GM21367 (cell line): ENCODE data around the gene SLC20A1.

ENCODE experiments used
- ATAC-seq: cut with Tn5 transposase; IDR thresholded peaks from one replicate; pipeline ENCODE4 v1.9.1; 2021; ENCODE audit not compliant: unreplicated experiment

The SLC20A1 gene

DNA sequence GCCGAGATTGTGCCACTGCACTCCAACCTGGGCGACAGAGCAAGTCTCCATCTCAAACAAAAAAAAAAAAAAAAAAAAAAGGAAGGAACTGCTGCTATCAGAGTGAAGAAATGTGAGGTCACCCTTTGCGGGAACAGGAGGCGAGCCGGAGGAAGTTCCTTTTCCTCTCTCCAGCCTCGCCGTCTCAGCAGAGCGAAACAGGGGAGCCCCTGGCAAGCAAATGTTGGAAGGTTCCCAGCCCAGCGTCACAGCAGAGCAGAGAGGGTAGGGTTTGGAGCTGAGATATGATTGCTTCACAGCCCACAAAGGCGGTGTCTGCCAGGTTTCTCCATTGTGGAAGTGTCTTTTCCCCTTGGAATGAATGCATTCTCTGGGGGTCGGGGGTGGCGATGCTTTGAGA, 28.5 kb downstream of the SLC20A1 start:
- no peak for ATAC-seq

DNA sequence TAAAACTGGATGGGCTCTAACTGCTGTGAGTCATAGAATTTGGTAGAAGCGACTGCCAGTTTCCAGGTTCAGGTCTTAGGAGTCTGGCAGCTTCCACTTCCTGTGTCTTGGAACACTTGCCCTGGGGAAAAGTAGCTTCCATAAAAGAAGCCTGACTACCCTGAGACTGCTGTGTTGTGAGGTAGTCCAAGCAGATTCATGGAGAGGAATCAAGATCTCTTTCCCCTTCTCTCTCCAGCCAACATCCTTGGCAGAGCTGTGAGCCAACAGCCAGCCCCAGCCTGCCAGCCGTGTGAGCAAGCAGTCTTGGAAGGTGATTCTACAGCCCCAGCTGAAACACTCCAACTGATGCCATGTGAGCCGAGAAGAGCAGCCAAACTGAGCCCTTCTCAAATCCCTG, 33.7 kb downstream of the SLC20A1 start:
- ATAC-seq: no peak

DNA sequence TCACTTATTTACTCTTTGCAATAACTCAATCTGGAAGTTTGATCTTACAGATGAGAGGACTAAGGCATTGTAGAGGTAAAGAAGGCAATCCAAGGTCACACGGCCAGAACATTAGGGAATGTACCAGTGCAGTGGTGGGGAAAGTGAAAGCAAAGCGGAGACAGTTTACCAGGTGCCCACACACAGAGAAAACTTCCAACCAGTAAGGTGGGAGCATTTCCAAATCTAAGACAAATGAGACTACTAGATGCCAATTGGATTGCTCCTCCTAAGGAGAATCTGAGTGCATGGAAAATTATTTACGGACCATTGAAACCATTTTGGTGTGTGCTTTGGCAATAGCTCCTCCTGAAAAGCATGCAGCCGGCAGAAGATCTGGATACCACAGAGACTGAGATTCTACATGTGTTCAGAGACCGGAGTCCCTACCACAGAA, 34.9 kb downstream of the SLC20A1 start:
- no peak for ATAC-seq

DNA sequence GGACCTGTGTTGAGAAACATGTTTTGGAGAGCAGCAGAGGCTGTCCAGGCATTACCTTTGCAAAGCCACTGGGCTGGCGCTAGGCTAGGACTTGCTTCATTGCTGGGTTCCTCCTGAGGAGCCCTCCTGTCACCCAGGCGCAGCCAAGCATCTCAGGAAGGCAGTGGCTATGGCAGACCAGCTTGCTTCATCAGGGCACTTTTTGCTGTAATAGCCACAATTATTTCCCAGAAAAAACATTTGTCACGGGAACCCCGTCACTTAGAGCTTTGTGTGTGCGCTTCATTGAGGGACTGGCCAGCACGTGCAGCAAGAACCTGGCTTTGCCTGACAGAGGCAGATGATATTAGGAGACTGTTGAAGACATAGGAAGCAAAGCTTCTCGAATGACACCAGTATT, 36.4 kb downstream of the SLC20A1 start:
- no peak for ATAC-seq

DNA sequence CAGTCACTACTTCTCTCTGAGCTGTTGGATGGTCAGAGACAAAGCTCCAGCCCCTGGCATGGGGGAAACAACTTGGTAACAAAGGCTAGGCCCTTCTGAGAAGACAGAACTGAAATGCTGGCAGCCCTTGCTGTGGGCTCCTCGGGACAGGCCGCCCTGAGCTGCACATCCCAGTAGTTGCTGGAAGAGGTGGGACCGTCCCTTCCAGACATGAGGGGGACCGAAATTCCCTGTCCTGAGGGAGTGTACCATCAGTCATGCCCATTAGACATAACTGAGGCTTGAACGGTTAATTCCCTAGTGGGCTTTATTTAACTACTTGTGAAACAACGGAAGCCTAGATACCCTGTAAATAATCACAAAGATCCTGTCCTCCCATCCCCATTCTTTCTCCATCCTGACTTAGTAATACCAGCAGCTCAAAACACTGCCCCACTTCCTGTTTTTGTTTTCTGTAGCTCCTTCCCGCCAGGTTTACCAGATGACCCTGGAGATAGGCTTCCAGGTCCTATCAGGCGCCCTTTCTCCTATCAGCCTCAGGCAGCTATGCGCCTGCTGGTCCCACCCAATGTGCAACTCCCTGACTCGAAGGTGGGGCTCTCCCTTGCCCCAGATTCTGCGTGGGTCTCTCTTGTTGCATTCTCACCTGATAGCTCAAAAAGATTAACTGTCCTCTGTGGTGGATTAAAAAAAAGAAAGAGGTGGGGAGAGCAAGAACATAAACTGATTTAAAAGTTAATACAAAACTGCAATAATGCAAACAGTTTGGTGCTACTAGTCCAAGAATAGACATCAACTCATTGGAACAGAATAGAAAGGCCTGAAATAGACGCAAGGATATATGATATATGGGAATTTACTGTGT, 38.0 kb downstream of the SLC20A1 start:
- no peak for ATAC-seq

DNA sequence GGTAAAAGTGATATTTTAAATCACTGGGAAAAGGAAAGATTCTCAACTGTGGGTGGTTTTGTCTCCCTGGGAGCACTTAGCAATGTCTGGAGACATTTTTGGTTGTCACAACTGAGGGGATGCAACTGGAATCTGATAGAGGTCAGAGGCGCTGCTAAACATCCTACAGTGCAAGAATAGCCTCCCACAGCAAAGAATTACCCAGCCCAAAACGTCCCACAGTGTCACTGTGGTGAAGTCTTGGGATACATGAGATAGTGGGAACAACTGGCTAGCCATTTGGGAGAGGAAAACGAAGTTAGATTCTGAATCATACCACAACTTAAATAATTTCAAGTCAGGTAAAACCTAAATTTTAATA, 38.7 kb downstream of the SLC20A1 start:
- ATAC-seq: no peak

DNA sequence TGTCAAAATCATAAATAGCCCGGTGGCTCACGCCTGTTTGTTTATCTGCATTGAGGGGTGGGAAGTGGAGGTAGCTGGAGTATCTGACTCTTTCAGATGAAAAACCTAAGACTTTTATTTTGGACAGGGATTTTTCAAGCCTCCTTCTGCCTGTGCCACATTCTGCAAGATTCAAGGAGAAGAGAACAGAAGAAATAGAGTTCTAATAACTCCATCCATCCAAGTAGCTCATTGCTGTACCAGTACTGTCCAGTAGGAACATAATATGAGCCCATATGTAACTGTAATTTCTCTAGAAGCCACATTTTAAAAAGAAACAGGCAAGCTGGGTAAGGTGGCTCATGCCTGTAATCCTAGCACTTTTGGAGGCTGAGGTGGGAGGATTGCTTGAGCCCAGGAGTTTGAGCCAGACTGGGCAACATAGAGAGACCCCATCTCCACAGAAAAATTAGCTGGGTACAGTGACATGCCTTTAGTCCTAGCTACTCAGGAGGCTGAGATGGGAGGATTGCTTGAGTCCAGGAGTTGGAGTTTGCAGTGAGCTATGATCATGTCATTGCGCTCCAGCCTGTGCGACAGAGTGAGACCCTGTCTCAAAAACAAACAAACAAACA, 39.6 kb downstream of the SLC20A1 start:
- ATAC-seq: no peak

DNA sequence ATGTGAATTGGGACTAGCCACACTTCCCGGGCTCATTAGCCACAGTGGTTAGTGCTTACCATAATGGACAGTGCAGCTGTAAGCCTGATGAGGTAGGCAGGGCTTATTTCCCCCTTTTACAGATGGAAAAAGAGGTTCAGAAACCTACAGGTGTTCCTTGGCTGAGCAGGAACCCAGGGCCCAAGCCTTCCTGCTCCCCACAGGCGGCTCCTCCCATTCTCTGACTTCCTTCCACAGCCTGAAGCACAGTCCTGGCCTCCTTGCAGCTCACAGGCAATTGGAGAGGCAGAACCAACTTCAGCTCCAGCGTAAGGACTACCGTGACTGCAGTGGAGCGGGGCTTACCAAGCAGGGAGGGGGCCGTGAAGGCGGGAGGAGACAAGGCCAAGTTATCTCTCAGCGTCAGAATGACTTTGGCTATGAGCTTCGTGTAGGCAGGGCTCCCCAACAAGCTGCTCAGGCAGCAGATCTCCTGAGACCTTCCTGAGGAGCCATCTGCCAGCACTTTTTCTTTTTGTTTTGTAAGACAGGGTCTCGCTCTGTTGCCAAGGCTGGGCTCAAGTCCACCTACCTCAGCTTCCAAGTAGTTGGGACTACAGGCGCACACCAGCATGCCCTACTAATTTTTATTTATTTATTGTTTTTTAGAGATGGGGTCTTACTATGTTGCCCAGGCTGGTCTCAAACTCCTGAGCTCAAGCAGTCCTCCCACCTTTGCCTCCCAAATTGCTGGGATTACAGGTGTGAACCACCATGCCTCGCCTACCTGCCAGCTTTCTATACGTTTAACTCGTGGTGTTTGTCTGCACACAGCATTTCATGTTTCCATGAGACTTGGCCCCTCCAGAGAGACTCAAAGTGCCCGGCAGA, 40.8 kb downstream of the SLC20A1 start:
- ATAC-seq: no peak

DNA sequence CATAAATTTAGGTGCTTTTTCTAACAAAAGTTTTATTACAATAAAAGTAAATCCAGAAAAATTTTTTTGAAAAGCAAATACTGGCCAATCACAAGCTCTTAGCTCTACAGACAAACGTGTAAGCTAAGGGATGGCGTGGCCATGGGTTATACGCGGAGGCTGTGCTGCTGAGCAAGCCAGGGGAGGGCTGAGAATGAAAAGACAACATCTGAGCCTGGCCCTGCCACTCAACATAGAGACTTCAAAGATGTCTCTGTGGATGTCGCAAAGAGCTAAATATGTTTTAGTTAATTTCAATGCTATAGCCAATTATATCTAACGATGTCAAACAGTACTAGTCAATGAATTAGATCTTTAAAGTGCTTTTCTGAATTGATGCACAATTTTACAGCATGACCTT, 41.8 kb downstream of the SLC20A1 start:
- no peak for ATAC-seq

DNA sequence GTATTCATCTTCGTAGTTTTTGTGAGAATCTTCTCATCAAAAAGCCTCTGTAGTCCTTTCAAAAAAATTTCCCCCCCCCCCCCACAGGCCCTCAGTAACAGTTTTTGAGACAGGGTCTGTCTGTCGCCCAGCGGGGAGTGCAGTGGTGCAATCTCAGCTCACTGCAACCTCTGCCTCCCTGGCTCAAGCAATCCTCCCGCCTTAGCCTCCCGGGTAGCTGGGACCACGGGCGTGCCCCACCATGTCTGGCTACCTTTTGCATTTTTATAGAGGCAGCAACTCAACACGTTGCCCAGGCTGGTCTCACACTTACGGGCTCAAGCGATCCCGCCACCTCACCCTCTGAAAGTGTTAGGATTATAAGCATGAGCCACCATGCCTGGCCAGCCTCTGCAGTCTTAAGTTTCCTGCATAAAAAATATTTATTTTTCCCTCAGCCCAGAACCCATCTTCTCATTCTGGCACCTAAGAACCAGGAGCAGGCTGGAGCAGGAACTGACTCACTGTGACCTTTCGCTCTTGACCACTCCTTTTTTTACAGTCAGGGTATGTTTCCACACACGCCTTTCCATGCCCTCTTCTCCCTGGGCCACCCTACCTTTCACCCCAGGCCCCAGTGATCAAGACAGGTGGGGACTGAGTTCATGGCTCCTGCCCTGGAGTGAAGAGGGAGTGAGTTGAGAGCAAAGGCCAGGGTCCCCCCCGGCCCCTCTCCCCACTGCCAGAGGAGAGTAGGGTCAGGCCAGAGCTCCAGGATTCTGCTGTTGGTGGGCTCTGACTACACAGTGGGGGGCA, 42.5 kb downstream of the SLC20A1 start:
- ATAC-seq: no peak

DNA sequence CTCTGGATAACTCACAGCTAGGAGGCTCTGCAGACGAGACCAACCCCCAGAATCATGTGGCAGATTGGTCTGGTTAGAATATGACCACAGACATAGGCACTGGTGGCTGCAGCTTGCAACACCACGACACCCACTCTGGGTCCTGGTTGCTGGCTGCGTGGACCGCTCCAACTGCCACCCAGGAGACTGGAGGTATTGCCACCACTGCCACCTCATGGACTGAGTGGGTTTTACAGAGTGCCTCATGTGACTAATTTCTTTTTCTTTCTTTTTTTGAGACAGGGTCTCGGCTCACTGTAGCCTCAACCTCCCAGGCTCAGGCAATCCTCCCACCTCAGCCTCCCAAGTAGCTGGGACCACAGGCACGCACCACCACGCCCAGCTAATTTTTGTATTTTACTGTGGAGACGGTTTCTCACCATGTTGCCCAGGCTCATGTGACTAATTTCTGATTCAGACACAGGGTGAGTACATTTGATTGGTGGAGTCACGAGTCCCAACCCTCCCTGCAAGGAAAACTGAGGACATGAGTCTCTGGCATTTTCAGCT, 45.2 kb downstream of the SLC20A1 start:
- no peak for ATAC-seq

DNA sequence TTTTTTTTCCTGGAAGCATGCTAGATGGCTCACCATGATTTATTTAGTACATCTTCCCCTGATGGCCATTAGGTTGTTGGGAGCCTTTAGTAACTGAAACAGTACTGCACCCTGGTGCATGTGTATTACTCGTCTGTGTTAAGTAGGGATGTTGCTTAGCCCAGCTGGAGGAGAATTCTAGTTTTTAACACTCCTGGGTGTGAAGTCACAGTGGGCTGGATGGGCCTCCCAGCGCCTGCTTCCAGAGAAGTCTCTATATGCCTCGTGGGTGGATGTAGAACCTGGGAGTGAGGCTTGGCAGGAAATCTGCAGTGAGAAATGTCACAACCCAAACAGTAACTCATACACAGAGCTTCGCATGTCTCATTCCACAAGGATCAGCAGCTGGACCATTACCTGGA, 46.1 kb downstream of the SLC20A1 start:
- no peak for ATAC-seq

DNA sequence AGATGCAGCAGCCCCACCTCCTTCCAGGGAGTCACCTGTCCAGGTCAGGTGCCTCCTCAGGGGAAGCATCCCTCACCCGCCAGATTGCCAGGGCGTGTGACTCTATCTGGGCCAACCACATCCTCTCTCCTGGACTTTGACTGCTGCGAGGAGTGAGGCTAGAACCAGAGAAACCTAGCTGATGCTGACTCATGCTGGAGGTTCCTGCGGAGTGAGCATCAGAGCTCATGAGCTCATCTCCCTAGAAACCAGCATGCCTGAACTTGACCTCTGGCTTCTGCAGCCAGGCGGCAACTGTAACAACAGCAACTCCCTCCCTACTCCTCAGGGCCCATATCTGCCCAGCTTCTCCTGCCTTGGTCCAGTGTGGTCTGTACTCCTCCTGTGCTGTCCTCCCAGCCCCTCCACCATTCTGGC, 46.8 kb downstream of the SLC20A1 start:
- peak; percentile 70 for ATAC-seq

DNA sequence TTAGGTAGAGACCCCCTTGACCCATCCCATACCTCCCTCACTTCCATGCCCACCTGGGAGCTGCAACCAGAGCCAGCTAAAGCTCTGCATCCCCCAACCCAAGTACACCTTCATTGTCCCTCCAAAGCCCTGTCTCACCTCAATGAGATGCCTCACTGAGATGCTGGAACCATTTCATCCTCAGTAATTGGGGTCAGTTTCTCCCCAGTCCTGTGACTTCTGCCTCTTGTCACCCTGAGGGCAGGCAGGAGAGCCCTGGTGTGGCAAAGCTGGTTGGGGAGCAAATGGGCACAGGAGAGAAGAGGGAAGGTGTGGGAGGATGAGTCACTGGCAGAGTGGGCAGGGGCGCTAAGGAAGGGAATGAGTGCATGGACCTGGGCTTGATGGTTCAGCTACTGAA, 47.2 kb downstream of the SLC20A1 start:
- ATAC-seq: no peak

DNA sequence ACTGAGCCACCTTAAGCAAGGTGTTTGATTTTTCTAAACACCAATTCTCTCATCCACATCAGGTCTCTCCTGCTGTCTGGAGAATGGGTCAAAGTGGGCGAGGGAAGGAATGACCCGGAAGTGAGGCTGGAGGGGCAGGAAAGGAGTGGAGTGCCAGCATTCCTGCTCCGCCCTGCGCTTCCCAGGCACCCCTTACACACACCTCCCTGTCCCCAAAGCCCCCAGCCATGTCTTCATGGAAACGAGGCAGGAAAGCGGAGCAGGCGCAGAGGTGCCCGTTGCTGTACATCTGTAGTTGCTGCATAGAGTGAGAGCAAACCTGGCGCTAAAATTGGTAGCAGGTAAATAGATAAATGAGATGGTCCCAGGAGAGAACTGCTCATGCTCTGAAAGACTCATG, 47.9 kb downstream of the SLC20A1 start:
- no peak for ATAC-seq

DNA sequence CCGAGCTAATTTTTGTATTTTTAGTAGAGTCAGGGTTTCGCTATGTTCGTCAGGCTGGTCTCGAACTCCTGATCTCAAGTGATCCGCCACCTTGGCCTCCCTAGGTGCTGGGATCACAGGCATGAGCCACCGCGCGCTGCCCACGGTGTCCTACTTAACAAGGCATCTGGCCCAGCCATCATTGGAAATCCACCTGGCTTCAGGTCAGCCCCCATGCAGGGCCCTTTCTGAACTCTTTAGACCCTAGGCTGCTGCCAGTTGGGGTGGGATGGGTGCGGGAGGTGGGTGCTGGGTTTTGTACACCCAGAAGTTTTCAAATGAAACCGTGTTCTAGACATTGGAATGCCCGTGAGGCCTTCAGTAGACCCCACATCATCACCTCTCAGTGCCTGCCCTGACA, 48.4 kb downstream of the SLC20A1 start:
- ATAC-seq: no peak

DNA sequence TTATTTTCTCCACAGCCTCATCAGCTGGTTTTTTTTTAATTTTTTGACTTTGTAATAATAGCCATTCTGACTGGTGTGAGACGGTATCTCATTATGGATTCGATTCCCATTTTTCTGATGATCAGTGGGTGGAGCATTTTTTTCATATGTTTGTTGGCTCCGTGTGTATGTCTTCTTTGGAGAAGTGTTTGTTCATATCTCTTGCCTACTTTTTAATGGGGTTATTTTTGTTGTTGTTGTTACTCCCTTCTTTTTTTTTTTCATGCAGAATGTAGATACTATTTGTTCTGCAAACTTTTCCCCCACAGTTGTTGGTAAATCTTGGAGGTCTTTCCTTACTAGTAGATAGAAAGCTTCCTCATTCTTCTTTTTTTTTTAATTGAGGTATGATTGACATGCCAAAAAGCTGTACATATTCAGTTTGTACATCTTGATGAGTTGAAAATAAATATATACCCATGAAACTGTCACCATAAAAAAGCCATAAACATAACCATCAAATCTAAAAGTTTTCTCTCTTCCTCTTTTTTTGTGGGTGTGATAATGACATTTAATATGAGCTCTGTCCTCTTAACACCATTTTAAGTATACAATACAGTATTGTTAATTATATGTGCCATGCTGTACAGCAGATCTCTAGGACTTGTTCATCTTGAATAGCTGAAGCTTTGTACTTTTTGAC, 53.2 kb downstream of the SLC20A1 start:
- ATAC-seq: no peak

DNA sequence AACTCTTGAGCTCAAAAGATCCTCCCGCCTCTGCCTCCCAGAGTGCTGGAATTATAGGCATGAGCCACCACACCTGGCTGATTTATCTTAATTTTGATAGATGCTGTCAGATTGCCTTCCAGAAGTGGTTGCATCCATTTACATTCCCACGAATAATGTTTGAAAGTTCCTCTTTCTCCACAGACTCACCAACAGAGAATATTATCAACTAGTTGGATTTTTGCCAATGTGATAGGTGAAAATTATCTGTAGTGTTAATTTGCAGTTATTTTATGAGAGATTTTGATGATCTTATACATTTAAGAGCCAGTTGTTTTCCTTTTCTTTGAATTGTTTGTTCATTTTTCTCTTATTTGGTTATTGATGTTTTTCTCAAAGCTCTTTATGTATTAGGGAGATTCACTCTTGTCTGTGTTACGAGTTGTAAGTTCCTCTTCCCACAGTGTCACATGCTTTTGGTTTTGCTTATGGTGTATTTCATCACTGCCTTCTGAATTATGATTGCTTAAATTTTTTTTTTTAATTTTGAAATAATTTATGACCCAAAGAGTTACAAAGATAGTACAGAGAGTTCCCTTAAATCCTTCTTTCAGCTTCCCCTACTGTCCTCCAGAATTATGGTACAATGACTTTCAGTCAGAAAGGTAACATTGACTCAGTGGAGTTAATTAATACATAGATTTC, 54.4 kb downstream of the SLC20A1 start:
- ATAC-seq: no peak

DNA sequence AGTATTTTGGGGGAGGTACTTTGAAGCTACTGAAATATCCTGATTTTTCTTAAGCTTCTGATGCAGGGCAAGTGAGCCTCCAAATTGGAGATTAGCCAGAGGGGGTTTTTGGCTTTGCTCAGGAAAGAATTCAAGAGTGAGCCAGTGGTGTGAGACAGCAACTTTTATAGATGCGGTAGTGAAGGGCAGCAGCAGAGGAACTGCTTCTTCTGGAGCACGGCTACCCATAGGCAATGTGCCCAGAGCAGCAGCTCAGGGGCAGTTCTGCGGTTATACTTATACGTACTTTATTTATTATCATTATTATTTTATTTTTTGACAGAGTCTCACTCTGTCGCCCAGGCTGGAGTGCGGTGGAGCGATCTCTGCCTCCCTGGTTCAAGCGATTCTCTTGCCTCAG, 55.3 kb downstream of the SLC20A1 start:
- ATAC-seq: no peak

DNA sequence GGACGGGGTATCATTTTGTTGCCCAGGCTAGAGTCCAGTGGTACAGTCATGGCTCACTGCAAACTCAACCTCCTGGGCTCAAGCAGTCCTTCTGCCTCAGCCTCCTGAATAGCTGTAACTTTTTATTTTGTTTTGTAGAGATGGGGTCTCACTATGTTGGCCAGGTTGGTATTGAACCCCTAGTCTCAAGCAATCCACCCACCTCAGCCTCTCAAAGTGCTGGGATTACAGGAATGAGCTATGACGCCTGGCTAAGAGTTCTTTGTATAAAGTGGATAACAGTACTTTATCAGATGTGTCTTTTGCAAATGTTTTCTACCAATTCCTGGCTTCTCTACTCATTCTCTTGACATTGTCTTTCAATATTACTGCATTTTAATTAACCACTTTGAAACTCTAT, 57.9 kb downstream of the SLC20A1 start:
- ATAC-seq: no peak
